Parathyroid adenoma (tissue), 2 donors: ENCODE results near the gene PALLD.

Source experiments
- H2AFZ ChIP-seq: fragments of 300-600 bp; sonication (generic); one replicate; pipeline ENCODE4 v1.7.0; 2017; ENCODE audit warnings: antibody characterized with exemption, mild to moderate bottlenecking
- H3K27ac ChIP-seq: fragments of 300-600 bp; sonication (generic); one replicate; pipeline ENCODE4 v1.7.0; 2017
- H3K27me3 ChIP-seq: fragments of 300-600 bp; sonication (generic); one replicate; pipeline ENCODE4 v1.7.0; 2017; ENCODE audit warnings: low read length; ENCODE audit not compliant: control insufficient read depth, insufficient read depth
- H3K36me3 ChIP-seq: fragments of 300-600 bp; sonication (generic); one replicate; pipeline ENCODE4 v1.7.0; 2017; ENCODE audit warnings: low read length; ENCODE audit not compliant: control insufficient read depth, insufficient read depth
- H3K4me1 ChIP-seq: fragments of 300-600 bp; sonication (generic); one replicate; pipeline ENCODE4 v1.7.0; 2017; ENCODE audit warnings: control low read depth
- H3K4me2 ChIP-seq: fragments of 300-600 bp; sonication (generic); one replicate; pipeline ENCODE4 v1.7.0; 2017; ENCODE audit warnings: low read length
- H3K4me3 ChIP-seq: fragments of 300-600 bp; sonication (generic); one replicate; pipeline ENCODE4 v1.7.0; 2017; ENCODE audit warnings: low read depth, low read length
- H3K79me2 ChIP-seq: fragments of 300-600 bp; sonication (generic); one replicate; pipeline ENCODE4 v1.7.0; 2017; ENCODE audit warnings: control low read depth
- H3K9ac ChIP-seq: fragments of 300-600 bp; sonication (generic); one replicate; pipeline ENCODE4 v1.7.0; 2017; ENCODE audit warnings: mild to moderate bottlenecking
- H3K9me3 ChIP-seq: fragments of 300-600 bp; sonication (generic); one replicate; pipeline ENCODE4 v1.7.0; 2017; ENCODE audit warnings: low read length; ENCODE audit not compliant: control insufficient read depth
- TF ChIP-seq, protein P1 (sequence below): fragments of 300-600 bp; sonication (generic); IDR thresholded peaks from one replicate; pipeline ENCODE4 v1.7.0; 2017; ENCODE audit warnings: antibody characterized with exemption, mild to moderate bottlenecking
- donor health status: primary hyperparathyroidism.

PALLD gene

DNA sequence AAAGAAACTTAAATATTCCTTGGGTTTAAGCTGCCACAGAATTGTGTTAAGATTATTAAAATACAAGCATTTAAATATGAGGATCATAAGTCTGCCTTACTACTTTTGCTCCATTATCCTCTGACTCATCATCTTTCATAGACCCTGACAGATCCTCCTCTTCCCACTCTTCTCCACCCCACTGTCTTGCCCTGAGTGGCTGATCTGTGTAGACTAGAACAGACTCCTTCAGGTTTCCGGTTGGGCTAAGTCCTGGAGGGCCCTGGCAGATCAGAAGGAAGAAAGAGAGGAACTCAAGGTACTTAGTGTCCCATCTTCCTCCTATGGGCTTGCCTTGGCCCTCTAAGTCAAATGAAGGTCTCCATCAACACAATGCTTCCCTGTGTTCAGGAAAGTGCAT is 30.7 kb downstream of the PALLD start:
- Histone ChIP-seq H3K36me3 (no peaks in the 10 kb centered on the region), H3K9ac (no peak overlapping the region), H3K4me3 (no peak overlapping the region), H3K4me2 (no peak overlapping the region), H3K27me3 (no peaks in the 10 kb centered on the region), H3K79me2 (no peaks in the 10 kb centered on the region), H3K4me1 (no peaks in the 10 kb centered on the region), H3K27ac (no peak overlapping the region), H2AFZ (no peak overlapping the region), H3K9me3 (no peaks in the 10 kb centered on the region)
- TF ChIP-seq, protein P1, sequence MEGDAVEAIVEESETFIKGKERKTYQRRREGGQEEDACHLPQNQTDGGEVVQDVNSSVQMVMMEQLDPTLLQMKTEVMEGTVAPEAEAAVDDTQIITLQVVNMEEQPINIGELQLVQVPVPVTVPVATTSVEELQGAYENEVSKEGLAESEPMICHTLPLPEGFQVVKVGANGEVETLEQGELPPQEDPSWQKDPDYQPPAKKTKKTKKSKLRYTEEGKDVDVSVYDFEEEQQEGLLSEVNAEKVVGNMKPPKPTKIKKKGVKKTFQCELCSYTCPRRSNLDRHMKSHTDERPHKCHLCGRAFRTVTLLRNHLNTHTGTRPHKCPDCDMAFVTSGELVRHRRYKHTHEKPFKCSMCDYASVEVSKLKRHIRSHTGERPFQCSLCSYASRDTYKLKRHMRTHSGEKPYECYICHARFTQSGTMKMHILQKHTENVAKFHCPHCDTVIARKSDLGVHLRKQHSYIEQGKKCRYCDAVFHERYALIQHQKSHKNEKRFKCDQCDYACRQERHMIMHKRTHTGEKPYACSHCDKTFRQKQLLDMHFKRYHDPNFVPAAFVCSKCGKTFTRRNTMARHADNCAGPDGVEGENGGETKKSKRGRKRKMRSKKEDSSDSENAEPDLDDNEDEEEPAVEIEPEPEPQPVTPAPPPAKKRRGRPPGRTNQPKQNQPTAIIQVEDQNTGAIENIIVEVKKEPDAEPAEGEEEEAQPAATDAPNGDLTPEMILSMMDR: no peak

DNA sequence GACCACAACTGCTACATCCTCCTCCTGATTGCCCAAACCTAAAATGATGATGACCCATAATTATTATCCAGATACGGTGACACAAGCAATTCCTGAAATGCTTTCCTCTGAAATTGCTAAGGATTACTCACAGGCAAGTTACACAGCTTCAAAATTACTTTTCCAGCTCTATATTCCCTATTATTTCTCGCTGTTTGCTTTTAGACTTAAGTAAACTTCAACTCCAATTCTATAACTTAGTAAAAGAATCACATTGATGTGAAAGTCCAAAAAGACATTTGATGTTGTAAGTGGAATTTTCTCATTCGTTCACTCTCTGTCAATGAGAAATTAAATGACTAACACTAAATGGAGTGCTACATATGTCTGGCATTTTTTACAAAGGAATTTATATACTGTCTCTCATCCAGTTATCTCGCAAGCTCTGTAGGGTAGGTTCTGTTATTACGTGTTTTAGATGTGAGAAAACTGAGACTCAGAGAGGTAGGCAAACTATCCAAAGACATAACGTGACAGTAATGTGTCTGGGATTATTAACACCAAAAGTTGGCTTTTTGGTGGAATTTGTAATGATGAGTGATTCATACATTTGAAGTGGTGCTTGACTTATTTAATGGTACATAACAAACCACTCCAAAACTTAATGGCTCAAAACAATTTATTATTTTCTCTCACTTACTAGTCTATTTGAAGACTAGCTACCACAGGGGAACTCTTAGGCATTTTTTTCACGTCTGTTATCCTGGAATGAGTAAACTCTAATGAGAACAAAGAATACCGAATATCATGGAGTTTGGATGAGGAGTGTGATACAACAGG is 31.5 kb downstream of the PALLD start:
- no peaks in the 10 kb centered on the region for H3K36me3 ChIP-seq
- no peaks in the 10 kb centered on the region for H3K27me3 ChIP-seq
- no peak overlapping the region for H3K9ac ChIP-seq
- no peak overlapping the region for H3K27ac ChIP-seq
- H3K79me2 ChIP-seq: no peaks in the 10 kb centered on the region
- no peaks in the 10 kb centered on the region for H3K9me3 ChIP-seq
- TF ChIP-seq, protein P1: no peak
- H3K4me2 ChIP-seq: no peak overlapping the region
- H3K4me1 ChIP-seq: no peaks in the 10 kb centered on the region
- no peak overlapping the region for H2AFZ ChIP-seq
- H3K4me3 ChIP-seq: no peak overlapping the region

DNA sequence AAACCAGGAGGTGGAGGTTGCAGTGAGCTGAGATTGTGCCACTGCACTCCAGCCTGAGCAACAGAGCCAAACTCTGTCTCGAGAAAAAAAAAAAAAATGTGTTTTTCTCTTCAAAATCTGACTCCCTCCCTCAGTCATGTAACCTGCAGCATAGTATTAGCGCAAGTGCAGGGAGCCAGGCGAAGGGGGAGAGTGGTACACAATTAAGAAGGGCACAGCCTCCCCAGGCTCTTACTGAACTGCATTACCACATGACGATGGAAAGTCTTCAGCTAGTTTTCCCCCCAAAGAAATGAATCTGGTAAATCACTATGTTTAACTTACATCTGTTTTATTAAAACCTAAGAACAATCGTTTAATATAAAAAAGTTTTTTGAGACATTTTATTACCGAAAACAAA is 32.4 kb downstream of the PALLD start:
- Histone ChIP-seq H2AFZ (no peak overlapping the region), H3K9ac (no peak overlapping the region), H3K9me3 (no peaks in the 10 kb centered on the region), H3K4me3 (no peak overlapping the region), H3K4me2 (no peak overlapping the region), H3K27me3 (no peaks in the 10 kb centered on the region), H3K79me2 (no peaks in the 10 kb centered on the region), H3K36me3 (no peaks in the 10 kb centered on the region), H3K4me1 (no peaks in the 10 kb centered on the region), H3K27ac (no peak overlapping the region)
- TF ChIP-seq, protein P1: no peak

DNA sequence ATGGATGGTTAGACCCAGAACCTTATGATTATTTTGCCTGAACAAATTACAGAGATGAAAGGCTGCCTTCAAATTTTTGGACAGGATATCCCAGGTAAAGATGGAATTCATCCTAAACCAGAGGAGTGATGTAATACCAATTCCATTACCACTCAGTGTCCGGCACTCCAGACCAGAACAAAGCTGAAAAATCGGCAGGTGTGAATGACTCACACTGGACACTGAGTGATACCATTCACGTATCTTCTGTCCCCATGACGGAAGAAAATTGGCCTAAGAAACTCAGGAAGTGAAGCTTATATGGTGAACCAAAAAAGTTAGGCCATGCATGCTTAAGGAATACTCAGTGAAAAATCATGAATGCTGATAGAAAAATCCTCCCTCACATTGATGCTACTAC is 34.5 kb downstream of the PALLD start:
- Histone ChIP-seq H3K27me3 (no peaks in the 10 kb centered on the region), H2AFZ (no peak overlapping the region), H3K4me1 (no peaks in the 10 kb centered on the region), H3K4me2 (no peak overlapping the region), H3K9ac (no peak overlapping the region), H3K27ac (no peak overlapping the region), H3K9me3 (no peaks in the 10 kb centered on the region), H3K36me3 (no peaks in the 10 kb centered on the region), H3K4me3 (no peak overlapping the region), H3K79me2 (no peaks in the 10 kb centered on the region)
- TF ChIP-seq, protein P1: no peak

DNA sequence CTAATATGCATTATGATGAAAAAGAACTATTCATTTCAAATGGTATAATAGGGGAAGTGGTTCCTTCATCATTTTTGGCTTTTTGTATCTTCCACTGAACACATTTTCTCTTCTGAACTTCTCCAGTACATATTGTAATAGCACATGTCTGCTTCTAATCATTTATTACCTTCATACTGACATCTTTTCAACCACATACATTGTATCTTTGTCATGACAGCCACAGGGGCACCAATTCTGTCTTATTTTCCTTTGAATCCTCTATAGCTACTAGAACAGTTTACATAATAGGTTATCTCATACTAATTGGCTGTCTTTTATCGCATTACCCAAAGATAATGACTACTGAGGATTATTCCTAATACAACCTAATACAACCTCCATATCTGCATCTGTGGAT is 37.7 kb downstream of the PALLD start:
- H2AFZ ChIP-seq: no peak overlapping the region
- no peaks in the 10 kb centered on the region for H3K4me1 ChIP-seq
- TF ChIP-seq, protein P1: no peak
- no peak overlapping the region for H3K27ac ChIP-seq
- H3K9me3 ChIP-seq: no peaks in the 10 kb centered on the region
- H3K4me2 ChIP-seq: no peak overlapping the region
- no peaks in the 10 kb centered on the region for H3K27me3 ChIP-seq
- H3K79me2 ChIP-seq: no peaks in the 10 kb centered on the region
- no peaks in the 10 kb centered on the region for H3K36me3 ChIP-seq
- H3K9ac ChIP-seq: no peak overlapping the region
- H3K4me3 ChIP-seq: no peak overlapping the region
